RCC 7860 (cell line): ENCODE data around the gene GBP3.
"Not testable (repeated sequence)": the region's sequence is repeated elsewhere in the genome, so short reads cannot be mapped to it uniquely, and the experiment has no call there.

Experiments used
- DNase-seq: peaks from one replicate; pipeline ENCODE4 v3.0.0-alpha.2; 2015; ENCODE audit warnings: low spot score
- FAIRE-seq: peaks from 2 replicates; lab custom pipeline; 2012; peaks lifted over from hg19 to GRCh38; lab: Jason Lieb, UNC

The GBP3 gene, protein sequence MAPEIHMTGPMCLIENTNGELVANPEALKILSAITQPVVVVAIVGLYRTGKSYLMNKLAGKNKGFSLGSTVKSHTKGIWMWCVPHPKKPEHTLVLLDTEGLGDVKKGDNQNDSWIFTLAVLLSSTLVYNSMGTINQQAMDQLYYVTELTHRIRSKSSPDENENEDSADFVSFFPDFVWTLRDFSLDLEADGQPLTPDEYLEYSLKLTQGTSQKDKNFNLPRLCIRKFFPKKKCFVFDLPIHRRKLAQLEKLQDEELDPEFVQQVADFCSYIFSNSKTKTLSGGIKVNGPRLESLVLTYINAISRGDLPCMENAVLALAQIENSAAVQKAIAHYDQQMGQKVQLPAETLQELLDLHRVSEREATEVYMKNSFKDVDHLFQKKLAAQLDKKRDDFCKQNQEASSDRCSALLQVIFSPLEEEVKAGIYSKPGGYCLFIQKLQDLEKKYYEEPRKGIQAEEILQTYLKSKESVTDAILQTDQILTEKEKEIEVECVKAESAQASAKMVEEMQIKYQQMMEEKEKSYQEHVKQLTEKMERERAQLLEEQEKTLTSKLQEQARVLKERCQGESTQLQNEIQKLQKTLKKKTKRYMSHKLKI

GRCh38 chr1:89022167-89022959, at the start of gene GBP3:
Gene GBP3, minus strand, starts transcription at chr1:89022866. Its CDS starts 2,145 bp downstream, at chr1:89020721.
- FAIRE-seq: peak; percentile 91

DNA sequence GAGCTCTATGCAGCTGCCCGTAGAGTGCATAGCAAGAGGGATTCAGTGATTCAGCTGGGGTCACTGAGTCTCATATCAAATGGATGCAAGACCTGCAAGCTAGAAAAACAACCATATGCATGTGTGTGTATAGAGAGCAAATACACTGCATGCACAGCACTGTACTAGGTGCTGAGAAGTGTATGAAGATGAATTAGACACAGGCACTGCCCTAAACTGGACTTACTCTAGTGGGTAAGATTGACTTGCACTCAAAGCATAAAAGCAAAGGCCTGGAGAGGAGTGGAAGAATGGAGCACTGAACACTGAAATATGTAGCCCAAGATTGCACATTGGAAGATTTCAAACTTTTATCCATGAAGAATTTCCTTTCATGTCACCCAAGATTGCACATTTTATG, 47.8 kb upstream of the GBP3 start:
- FAIRE-seq (no peak), DNase-seq (no peak)

More at GRCh38 chr1:89022167-89022959, at the start of gene GBP3:
- DNase-seq: peak; percentile 54

GRCh38 chr1:89069951-89070350, 47.3 kb upstream of the GBP3 start:
- no peak for DNase-seq
- no peak for FAIRE-seq

DNA sequence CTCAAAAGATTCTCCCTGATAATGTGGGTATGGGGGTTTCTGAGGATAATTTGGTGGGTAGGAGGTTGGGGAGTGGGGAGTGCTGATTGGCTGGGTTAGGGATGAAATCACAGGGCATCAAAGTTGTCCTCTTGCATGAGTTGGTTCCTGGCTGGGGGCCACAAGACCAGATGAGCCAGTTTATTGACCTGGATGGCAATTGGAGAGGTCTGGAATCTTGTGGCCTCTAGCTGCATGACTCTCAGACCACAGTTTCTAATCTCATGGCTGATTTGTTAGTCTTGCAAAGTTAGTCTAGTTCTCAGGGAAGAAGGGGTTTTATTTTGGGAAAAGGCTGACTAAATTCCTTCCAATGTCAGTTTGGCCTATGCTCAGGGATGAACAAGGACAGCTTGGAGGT, 45.6 kb upstream of the GBP3 start:
- FAIRE-seq (no peak), DNase-seq (no peak)

DNA sequence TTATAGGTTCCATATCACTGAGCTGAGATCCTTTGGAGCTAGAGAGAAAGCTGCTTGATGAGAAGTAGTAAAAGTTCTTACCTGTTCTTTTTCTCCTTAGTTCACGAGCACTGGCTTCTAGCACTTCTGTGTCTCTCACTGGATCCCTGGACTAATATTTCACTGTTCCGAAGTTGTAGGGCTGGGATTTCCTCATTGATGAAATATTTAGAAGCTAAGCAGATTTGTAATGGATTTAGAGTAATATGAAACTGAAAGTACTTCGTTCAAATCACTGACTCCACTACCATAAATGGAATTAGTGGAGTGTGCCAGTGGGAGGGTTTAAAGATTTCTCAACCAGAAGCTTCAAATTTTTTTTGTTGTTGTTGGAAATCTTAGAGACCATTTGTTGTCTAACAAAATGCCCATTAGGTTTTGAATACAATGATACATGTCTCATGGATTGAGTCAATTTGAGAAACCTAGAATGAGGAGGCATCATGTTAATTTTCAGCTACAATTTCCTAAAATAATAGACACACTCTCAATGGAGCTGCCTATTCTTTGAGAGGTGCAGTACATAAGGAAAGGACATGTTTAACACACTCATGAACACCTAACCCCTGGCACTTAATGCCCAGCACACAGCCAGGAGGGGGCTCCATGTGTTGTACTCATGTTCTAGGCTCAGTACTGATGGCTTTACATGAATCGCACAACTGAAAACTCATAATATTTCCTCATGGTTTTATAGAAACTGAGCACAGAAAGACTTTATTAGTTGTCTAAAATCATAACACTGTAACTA, 42.6 kb upstream of the GBP3 start, which contains the start of gene GBP1:
GBP1 (minus strand) TSS at position 130 of the 790 bp plus-strand sequence. CDS start 1,974 bp downstream, outside the sequence.
- FAIRE-seq (peak; percentile 85), DNase-seq (peak; percentile 60)

DNA sequence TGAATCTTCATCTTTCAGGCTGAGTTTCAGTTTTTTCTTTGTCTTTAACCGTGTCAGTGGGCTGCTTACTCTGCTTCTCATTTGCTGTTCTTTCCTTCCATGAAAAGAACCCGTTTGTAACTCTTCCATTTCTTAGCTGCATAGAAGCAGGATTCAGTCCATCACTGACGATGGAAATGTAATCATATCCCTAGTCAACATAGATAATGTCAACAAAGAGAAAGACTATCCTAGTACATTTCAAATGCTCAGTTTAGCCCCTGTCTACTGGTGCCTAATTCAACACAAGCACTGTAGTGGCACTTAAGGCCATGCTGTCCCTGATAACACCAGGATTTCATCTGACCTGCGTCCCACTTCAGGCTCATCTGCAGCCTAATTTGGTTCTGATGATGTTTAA, 42.0 kb upstream of the GBP3 start:
- no peak for FAIRE-seq
- DNase-seq: no peak

GRCh38 chr1:89063094-89063493, 40.4 kb upstream of the GBP3 start:
- no peak for FAIRE-seq
- DNase-seq: no peak

- DNase-seq: no peak
- no peak for FAIRE-seq
These were observed 37.4 kb upstream of the GBP3 start for GRCh38 chr1:89060091-89060490.

- no peak for FAIRE-seq
- no peak for DNase-seq
These were observed 29.3 kb upstream of the GBP3 start for GRCh38 chr1:89051955-89052312.

- DNase-seq (no peak), FAIRE-seq (no peak)
These were observed 28.8 kb upstream of the GBP3 start for GRCh38 chr1:89051300-89051954.

DNA sequence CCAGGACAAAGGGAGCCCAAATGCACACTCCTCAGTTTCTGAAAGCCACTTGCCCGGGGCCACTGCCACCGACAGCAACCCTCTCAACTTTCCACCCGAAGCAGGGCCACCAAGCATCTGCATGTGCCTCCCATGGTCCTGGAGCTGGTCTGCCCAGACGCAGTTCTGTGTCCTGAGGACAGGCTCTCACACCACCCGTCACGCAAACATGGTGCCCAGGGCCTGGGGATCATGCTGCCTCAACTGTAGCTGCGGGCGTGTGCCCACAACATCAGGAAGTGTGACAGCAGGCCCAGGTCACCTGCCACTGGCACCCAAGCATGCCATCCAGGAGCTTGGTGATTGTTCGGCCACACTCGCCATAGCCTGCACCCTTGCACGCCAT, 28.0 kb upstream of the GBP3 start:
- no peak for DNase-seq
- no peak for FAIRE-seq

DNA sequence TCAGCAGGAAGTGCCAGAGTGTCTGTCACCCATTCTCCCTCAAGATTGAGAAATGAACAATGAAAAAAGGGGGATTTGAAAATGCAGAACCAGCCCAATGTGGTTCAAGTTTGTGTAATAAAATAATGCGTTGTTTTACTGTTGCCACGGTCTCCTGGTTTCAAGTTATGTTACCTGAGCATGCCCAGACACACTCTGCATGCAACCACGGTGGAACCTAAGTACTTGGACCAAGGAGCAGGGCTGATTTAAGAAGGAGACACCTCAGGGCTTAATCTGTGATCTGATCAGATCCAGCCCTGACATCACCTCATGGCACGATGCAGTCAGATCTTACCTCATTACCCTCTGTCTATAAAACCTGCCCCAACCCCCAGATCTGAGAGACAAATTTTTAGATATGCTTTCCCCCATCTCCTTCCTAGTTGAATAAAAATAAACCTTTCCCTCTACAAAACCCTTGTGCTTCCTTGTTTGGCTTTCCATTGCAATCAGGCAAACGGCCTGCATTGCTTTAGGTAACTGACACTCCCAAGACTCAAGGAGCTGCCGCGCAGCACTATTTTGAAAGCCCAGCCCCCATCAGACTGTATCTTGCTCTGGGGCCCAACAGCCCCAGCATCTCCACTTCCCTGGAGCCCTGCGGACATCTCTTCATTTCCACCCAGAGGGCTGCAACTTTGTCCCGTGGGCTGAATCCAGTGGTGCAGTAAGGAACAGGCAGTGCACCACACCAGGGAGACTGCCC, 27.4 kb upstream of the GBP3 start:
- FAIRE-seq, DNase-seq: not testable (repeated sequence)

- not testable (repeated sequence) for FAIRE-seq, DNase-seq
These were observed 26.5 kb upstream of the GBP3 start for GRCh38 chr1:89049187-89049586.

- FAIRE-seq (no peak), DNase-seq (no peak)
These were observed 25.1 kb upstream of the GBP3 start for GRCh38 chr1:89047734-89048133.

GRCh38 chr1:89046318-89047183, 23.9 kb upstream of the GBP3 start:
- not testable (repeated sequence) for DNase-seq, FAIRE-seq

DNA sequence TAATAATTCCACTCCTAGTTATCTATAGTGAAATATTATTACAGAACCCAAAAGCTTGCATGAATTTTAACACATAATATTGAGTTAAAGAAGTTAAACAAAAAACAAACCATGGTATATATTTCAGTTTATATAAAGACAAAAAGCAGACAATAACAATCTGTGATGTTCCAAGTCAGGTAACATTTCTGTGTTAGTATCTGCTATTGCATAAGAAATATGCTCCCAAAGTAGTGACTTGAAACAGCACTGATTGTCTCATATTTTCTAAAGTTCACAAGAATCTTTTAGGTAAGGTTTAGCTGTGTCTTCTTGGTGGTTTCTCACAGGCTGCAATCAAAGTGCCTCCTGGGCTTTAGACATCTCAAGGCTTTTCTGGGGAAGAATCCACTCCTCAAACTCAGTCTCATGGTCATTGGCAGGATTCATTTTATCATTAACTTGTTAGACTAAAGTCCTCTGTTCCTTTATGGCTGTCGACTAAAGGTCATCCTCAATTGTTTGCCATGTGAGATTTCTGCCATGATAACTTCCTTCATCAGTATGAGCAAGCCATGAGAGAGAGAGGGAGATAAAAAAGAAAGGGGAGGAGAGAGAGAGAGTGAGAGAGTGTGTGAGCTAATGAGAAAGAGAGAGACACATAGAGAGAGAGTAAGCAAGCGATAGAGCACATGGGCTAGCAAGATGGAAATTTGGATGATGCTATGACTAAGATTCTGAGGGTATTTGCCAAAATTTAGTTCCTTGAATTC, 22.5 kb upstream of the GBP3 start:
- no peak for FAIRE-seq

DNA sequence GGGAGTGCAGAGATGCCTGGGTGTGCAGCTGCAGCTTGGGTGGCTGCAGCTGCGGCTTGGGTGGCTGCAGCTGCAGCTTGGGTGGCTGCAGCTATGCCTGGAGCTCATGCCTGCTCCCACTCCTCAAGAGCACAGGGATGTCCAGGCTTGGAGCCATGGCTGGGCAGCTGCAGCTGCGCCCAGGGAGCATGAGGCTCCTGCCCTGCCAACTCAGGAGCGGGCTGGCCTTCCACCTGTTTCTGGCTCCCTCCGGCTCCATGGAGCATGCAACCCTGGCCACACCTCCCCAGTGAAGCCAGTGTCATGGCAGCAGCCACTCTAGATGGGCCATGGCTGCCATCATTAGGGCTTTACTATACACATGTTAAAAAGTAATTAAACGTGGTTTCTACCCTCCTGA, 21.3 kb upstream of the GBP3 start:
- DNase-seq: no peak
- FAIRE-seq: no peak

More for the DNA sequence above, 22.5 kb upstream of the GBP3 start:
- no peak for DNase-seq

GRCh38 chr1:89042491-89042890, 19.8 kb upstream of the GBP3 start:
- FAIRE-seq (no peak), DNase-seq (no peak)
